Activated T-cell treated with anti-CD3 and anti-CD28 coated beads, Interleukin-2, amount 50 U/mL, for 72 hours (primary cell): ENCODE results near the gene APLN. TPM values are rescaled to one million over a fixed set of nuclear protein-coding genes. Genes with fewer than 3 reads are reported as not detected.

Experiments
- ATAC-seq, 2 donors: fragments of 150-1000 bp; cut with Tn5 transposase; replicated peaks in 1 of 2; 2 replicates each; pipeline ENCODE4 v1.10.0; 2021; ENCODE audit warnings: moderate library complexity in 2 of 2, mild to moderate bottlenecking in 1 of 2
- DNase-seq, 2 donors: peaks; one replicate each; pipeline ENCODE4 v3.0.0; 2021 to 2022; ENCODE audit warnings: mixed read lengths in 1 of 2
- H3K27ac Mint-ChIP-seq: one replicate; pipeline ENCODE4 v1.8.0; 2022; ENCODE audit warnings: mild to moderate bottlenecking, moderate library complexity, mixed read lengths
- H3K27me3 Mint-ChIP-seq: one replicate; pipeline ENCODE4 v1.8.0; 2022; ENCODE audit warnings: low read depth, mixed read lengths
- H3K36me3 Mint-ChIP-seq, 2 donors: one replicate each; pipeline ENCODE4 v1.8.0; 2022; ENCODE audit warnings: mixed read lengths in 2 of 2, mild to moderate bottlenecking in 1 of 2; ENCODE audit not compliant: insufficient read depth in 2 of 2
- H3K4me1 Mint-ChIP-seq: one replicate; pipeline ENCODE4 v1.8.0; 2022; ENCODE audit warnings: low read depth, mixed read lengths
- H3K4me3 Mint-ChIP-seq, 2 donors: one replicate each; pipeline ENCODE4 v1.8.0; 2022; ENCODE audit warnings: mild to moderate bottlenecking in 2 of 2, mixed read lengths in 2 of 2, moderate library complexity in 2 of 2
- H3K9me3 Mint-ChIP-seq, 2 donors: one replicate each; pipeline ENCODE4 v1.8.0; 2022; ENCODE audit warnings: mixed read lengths in 2 of 2
- total RNA-seq, 2 donors: library from RNA; stranded (reverse); gene quantifications; one replicate each; pipeline ENCODE4 v1.2.3, GENCODE V29; 2022

APLN gene
- total RNA-seq, 2 donors from 2014 or later = 0.14 to 0.23 TPM

DNA sequence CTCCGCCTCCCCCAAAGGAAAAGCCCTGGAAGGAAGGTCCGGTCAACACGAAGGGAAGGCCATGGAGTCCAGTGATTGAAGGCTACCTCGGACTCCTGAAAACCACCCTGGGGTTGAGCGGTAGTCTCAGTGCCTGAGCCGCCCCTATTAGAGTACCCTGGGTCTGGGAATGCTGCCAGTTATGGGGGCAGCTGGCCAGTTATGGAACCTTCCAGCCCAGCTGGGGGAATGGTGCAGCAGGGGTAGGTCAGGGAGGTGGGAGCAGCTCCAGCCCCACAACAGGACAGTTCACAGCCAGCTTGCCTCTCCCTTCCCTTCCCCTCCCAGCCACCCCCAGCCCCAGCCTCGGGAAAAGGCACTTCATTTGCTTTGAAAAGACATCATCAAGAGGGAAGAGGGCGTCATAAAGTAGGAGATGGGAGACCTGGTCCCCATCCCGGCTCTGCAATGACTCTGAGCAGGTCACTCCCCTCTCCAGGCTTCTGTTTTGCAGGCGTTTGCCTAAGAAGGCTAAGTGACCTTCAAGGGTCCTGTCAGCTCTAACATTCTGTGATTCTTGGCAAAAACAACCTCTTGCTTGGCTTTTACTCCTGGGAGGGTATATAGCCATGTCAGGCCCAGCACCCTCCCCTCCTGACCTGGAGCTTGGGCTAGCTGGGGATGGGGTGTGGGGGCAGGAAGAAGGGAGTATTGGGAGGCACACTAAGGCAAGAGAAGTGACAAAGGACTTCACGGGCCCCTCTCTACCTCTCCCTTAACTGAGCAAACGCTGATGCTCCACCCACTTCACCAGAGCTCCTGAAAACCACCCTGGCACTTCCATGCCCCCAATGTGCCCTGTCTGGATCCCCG is 8.0 kb downstream of the APLN start:
- no peaks in the 10 kb centered on the region for H3K36me3 Mint-ChIP-seq
- no peaks in the 10 kb centered on the region for H3K9me3 Mint-ChIP-seq
- ATAC-seq = no peak
- no peak overlapping the region for H3K27ac Mint-ChIP-seq
- peaks cover 29% of the 10 kb centered on the region for H3K27me3 Mint-ChIP-seq
- no peaks in the 10 kb centered on the region for H3K4me1 Mint-ChIP-seq
- H3K4me3 Mint-ChIP-seq = no peak overlapping the region
- DNase-seq = no peak

DNA sequence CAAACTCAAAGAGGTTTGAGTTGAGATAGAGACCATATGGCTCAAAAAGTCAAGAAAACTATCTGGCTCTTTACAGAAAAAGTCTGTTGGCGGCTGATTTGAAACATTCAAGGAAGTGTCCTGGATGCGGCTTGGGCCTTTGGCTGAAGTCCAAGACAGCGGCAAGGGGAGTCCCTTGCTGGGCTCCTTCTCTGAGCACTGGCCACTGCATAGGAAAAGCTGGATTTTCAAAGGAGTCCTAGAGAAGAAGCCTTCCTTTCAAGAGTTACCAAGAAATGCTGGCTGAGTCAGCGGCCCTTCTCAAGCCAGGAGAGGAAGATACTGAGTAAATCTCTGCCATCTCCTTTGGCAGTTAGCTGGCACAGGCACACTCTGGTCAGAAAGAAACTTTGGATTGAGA is 12.1 kb downstream of the APLN start:
- ATAC-seq = no peak
- no peak for DNase-seq
- Mint-ChIP-seq H3K36me3 (no peaks in the 10 kb centered on the region), H3K27me3 (peaks cover 45% of the 10 kb centered on the region), H3K4me1 (peaks cover 6% of the 10 kb centered on the region), H3K4me3 (no peak overlapping the region), H3K27ac (no peak overlapping the region), H3K9me3 (no peaks in the 10 kb centered on the region)

GRCh38 chrX:129641941-129642340 is 12.8 kb downstream of the APLN start:
- no peaks in the 10 kb centered on the region for H3K9me3 Mint-ChIP-seq
- H3K4me3 Mint-ChIP-seq = no peak overlapping the region
- peaks cover 11% of the 10 kb centered on the region for H3K4me1 Mint-ChIP-seq
- H3K27ac Mint-ChIP-seq = no peak overlapping the region
- DNase-seq = no peak
- no peaks in the 10 kb centered on the region for H3K36me3 Mint-ChIP-seq
- peaks cover 40% of the 10 kb centered on the region for H3K27me3 Mint-ChIP-seq
- no peak for ATAC-seq

- Mint-ChIP-seq H3K36me3 (no peaks in the 10 kb centered on the region), H3K27ac (no peak overlapping the region), H3K4me1 (peaks cover 11% of the 10 kb centered on the region), H3K27me3 (peaks cover 40% of the 10 kb centered on the region), H3K9me3 (no peaks in the 10 kb centered on the region), H3K4me3 (no peak overlapping the region)
- no peak for DNase-seq
- ATAC-seq = no peak
Observed at GRCh38 chrX:129641469-129641868, 13.3 kb downstream of the APLN start.

DNA sequence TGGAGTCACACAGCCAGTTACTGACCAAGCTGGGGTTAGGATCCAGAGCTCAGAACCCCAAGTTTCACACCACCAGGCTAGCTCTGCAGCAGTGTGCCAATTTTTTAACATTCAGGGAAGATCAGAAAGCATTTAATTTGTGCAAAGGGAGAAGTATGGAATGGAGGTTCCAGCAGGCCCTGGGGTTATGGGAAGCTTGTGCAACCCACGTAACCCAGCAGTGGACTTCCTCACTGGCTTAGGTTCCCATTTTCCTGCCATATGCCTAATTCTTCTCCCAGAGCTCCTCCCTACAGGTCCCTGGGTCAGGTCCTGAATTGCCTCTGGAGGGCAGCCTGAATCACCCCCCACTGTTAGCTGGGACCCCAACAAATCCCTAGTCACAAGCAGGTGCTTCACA is 14.0 kb downstream of the APLN start:
- H3K9me3 Mint-ChIP-seq = no peaks in the 10 kb centered on the region
- H3K27me3 Mint-ChIP-seq = peaks cover 40% of the 10 kb centered on the region
- H3K4me3 Mint-ChIP-seq = no peak overlapping the region
- H3K27ac Mint-ChIP-seq = no peak overlapping the region
- no peaks in the 10 kb centered on the region for H3K36me3 Mint-ChIP-seq
- ATAC-seq = no peak
- H3K4me1 Mint-ChIP-seq = peaks cover 11% of the 10 kb centered on the region
- DNase-seq = no peak

- no peak for ATAC-seq
- H3K4me3 Mint-ChIP-seq = no peak overlapping the region
- peaks cover 29% of the 10 kb centered on the region for H3K27me3 Mint-ChIP-seq
- H3K9me3 Mint-ChIP-seq = no peaks in the 10 kb centered on the region
- DNase-seq = no peak
- H3K36me3 Mint-ChIP-seq = no peaks in the 10 kb centered on the region
- H3K4me1 Mint-ChIP-seq = peaks cover 11% of the 10 kb centered on the region
- no peak overlapping the region for H3K27ac Mint-ChIP-seq
Observed at GRCh38 chrX:129638917-129639316, 15.8 kb downstream of the APLN start.

DNA sequence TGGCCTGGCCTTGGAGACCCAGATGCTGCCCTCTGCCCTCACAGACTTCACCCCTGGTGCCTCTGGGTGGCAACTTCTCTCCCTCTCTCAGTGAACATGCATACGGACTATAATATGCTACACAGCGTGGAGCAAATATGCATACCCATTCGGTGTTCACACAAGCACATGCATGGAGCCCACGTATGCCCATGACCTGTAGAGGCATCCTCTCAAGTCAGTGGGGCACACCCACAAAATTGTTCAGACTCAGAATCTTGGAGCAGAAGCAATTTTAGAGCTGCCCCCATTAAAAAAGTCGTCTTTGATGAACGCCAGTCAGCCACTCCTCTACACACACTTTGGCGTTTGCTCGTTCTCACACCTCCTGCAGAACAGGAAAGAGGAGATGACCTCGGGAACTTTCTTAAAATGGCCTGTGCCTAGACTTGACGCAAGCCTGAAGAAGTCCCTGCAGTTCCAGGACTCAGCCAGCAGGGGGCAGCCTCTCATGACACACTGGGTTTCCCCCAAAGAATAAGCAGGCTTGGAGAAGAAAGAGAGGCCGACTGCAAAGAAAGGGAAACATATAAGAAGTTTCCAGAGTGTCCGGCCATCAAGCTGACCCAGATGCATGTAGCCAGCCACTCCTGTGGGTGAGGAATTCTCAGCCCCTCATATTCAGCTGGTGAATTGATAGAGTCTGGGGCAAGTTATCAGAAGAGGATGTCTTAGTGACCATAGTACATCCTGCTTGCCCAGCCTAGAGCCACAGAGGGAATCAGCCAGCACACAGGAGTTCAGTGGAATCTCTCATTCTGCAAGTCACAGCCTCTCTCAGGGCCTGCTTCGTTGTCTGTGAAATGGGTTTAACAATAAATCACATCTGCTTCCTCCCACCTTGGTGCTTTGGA is 17.3 kb downstream of the APLN start:
- H3K4me3 Mint-ChIP-seq = no peak overlapping the region
- H3K27me3 Mint-ChIP-seq = peaks cover 29% of the 10 kb centered on the region
- DNase-seq (peak; percentile 68 to 73), ATAC-seq (peak; percentile 76)
- no peaks in the 10 kb centered on the region for H3K36me3 Mint-ChIP-seq
- H3K4me1 Mint-ChIP-seq = peaks cover 11% of the 10 kb centered on the region
- no peaks in the 10 kb centered on the region for H3K9me3 Mint-ChIP-seq
- no peak overlapping the region for H3K27ac Mint-ChIP-seq

- ATAC-seq (no peak), DNase-seq (no peak)
- Mint-ChIP-seq H3K9me3 (no peaks in the 10 kb centered on the region), H3K36me3 (no peaks in the 10 kb centered on the region), H3K27ac (no peak overlapping the region), H3K27me3 (peaks cover 29% of the 10 kb centered on the region), H3K4me1 (peaks cover 11% of the 10 kb centered on the region), H3K4me3 (no peak overlapping the region)
Observed at GRCh38 chrX:129636175-129636681, 18.5 kb downstream of the APLN start.

DNA sequence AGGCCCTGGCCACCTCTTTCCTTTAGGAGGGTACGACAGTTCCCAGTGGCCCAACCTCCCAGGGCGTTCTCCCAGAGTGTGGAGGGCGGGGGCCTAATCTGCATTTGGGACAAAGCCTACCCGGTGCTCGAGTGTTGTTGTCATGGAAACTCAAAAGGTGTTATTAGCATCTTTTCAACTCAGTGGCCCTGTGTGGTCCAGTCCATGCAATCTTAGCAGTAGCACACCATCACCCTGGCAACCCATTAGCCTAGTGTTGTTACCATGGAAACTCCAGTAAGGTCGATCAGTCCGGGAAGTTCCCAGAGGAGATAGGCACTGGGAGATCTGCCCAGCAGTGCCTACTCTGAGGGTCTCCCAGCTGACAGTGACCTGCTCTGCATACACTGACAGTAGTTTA is 20.2 kb downstream of the APLN start:
- no peak overlapping the region for H3K4me3 Mint-ChIP-seq
- peaks cover 11% of the 10 kb centered on the region for H3K4me1 Mint-ChIP-seq
- no peak for ATAC-seq
- H3K27ac Mint-ChIP-seq = no peak overlapping the region
- peaks cover 19% of the 10 kb centered on the region for H3K27me3 Mint-ChIP-seq
- no peaks in the 10 kb centered on the region for H3K36me3 Mint-ChIP-seq
- H3K9me3 Mint-ChIP-seq = no peaks in the 10 kb centered on the region
- no peak for DNase-seq

- no peak overlapping the region for H3K27ac Mint-ChIP-seq
- ATAC-seq (no peak), DNase-seq (no peak)
- no peaks in the 10 kb centered on the region for H3K27me3 Mint-ChIP-seq
- no peaks in the 10 kb centered on the region for H3K9me3 Mint-ChIP-seq
- H3K4me1 Mint-ChIP-seq = peaks cover 3% of the 10 kb centered on the region
- H3K4me3 Mint-ChIP-seq = no peak overlapping the region
- no peaks in the 10 kb centered on the region for H3K36me3 Mint-ChIP-seq
Observed at GRCh38 chrX:129632443-129632842, 22.3 kb downstream of the APLN start.

- no peaks in the 10 kb centered on the region for H3K27me3 Mint-ChIP-seq
- ATAC-seq (no peak), DNase-seq (no peak)
- H3K4me3 Mint-ChIP-seq = no peak overlapping the region
- no peaks in the 10 kb centered on the region for H3K4me1 Mint-ChIP-seq
- no peaks in the 10 kb centered on the region for H3K9me3 Mint-ChIP-seq
- H3K36me3 Mint-ChIP-seq = no peaks in the 10 kb centered on the region
- H3K27ac Mint-ChIP-seq = no peak overlapping the region
Observed at GRCh38 chrX:129631849-129632248, 22.9 kb downstream of the APLN start.

DNA sequence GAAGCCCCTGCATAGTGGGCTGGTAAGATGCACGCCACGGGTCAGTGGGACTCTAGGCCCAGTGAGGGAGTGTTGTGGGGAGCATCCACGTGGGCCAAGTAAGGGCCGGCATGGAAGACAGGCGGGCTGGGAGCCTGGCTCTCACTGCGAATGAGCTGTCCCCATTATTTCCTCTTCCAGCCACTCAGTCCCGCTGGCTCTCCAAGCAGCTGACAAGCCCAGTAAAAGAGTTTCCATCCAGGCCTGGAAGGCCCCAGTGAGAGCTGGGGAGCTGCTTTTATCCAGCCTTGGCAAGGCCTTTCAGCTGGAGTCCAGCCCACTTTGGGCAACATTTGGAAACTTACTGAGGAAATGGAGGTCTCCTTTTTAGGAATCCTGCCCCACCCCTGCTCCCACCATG is 24.9 kb downstream of the APLN start:
- no peaks in the 10 kb centered on the region for H3K36me3 Mint-ChIP-seq
- no peaks in the 10 kb centered on the region for H3K9me3 Mint-ChIP-seq
- ATAC-seq (no peak), DNase-seq (no peak)
- H3K27ac Mint-ChIP-seq = no peak overlapping the region
- H3K27me3 Mint-ChIP-seq = peaks cover 12% of the 10 kb centered on the region
- H3K4me3 Mint-ChIP-seq = no peak overlapping the region
- no peaks in the 10 kb centered on the region for H3K4me1 Mint-ChIP-seq

GRCh38 chrX:129626026-129626425 is 28.7 kb downstream of the APLN start:
- H3K36me3 Mint-ChIP-seq = no peaks in the 10 kb centered on the region
- no peaks in the 10 kb centered on the region for H3K4me1 Mint-ChIP-seq
- ATAC-seq = no peak
- no peaks in the 10 kb centered on the region for H3K9me3 Mint-ChIP-seq
- peaks cover 27% of the 10 kb centered on the region for H3K27me3 Mint-ChIP-seq
- no peak overlapping the region for H3K27ac Mint-ChIP-seq
- DNase-seq = no peak
- no peak overlapping the region for H3K4me3 Mint-ChIP-seq
